ENCODE results near the gene FITM1. TPM values are rescaled to one million over a fixed set of nuclear protein-coding genes. Genes with fewer than 3 reads are reported as not detected.

Gene FITM1
- polyA plus RNA-seq, 1 of the 3 experiments (the other 2 are of a cell fraction), result 0.12 TPM

DNA sequence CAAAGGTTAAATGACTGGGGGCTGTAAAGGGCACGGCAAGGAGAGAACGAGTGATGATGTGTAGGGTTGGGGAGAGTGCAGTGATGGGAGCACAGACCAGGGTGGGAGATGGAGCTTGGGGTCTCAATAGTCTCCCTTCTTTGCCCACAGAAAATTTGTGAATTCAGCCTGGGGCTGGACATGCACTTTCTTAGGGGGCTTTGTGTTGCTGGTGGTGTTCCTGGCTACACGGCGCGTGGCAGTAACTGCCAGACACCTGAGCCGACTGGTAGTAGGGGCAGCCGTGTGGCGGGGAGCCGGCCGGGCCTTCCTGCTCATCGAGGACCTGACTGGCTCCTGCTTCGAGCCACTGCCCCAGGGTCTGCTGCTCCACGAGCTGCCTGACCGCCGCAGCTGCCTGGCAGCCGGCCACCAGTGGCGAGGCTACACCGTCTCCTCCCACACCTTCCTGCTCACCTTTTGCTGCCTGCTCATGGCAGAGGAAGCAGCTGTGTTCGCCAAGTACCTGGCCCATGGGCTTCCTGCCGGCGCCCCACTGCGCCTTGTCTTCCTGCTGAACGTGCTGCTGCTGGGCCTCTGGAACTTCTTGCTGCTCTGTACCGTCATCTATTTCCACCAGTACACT lies 1.7 kb downstream of the FITM1 start:
- Histone ChIP-seq H3K4me2 (no peak overlapping the region), H3K27ac (ENCODE audit: low read depth in 2 of 2, low read length in 1 of 2) (no peak overlapping the region), H2AFZ (ENCODE audit: low read depth) (no peak overlapping the region), H4K20me1 (ENCODE audit: insufficient read depth) (no peaks in the 10 kb centered on the region), H3K4me1 (ENCODE audit: control insufficient read depth in 1 of 2, insufficient read depth in 2 of 2, low read depth in 1 of 2, low read length in 1 of 2) (peaks cover 0 to 19% of the 10 kb centered on the region in 2 experiments; a peak in 1 of 4 replicates), H3K9me2 (no peaks in the 10 kb centered on the region), H3F3A (replicated peaks; ENCODE audit: insufficient read depth) (peaks cover 7% of the 10 kb centered on the region), H3K79me2 (ENCODE audit: insufficient read depth) (peaks cover 4% of the 10 kb centered on the region; the same call in 1 of the 2 replicates), H3K9ac (no peak overlapping the region), H3K36me3 (replicated peaks in 1 of 2; ENCODE audit: control insufficient read depth in 1 of 2, insufficient read depth in 2 of 2, low read length in 1 of 2) (no peaks in the 10 kb centered on the region), H3K9me3 (no peaks in the 10 kb centered on the region), H3K27me3 (ENCODE audit: insufficient read depth) (no peaks in the 10 kb centered on the region), H3K4me3 (ENCODE audit: low read depth in 2 of 2, low read length in 1 of 2) (no peak overlapping the region)
- POLR2A ChIA-PET, result interaction anchor here (0.7 kb wide), 2 partner anchors 14 to 41 kb away, joined by 3 read pairs; no protein-coding TSS in a partner anchor
- CTCF ChIA-PET, result interaction anchor here (1.2 to 2.6 kb wide), 3 partner anchors 16 to 23 kb away, joined by 3 to 13 read pairs (median 3); no protein-coding TSS in a partner anchor
- 83% methylated on average over 15 of the region's 24 CpGs for WGBS (ENCODE audit: low lambda C conversion rate)
- no peak for DNase-seq
- TF ChIP-seq JUND (IDR thresholded peaks at IDR 0.05) (no peak), CHD2 (IDR thresholded peaks at IDR 0.05; ENCODE audit: low read length, partially characterized antibody) (no peak), ELF1 (IDR thresholded peaks at IDR 0.05) (no peak)

DNA sequence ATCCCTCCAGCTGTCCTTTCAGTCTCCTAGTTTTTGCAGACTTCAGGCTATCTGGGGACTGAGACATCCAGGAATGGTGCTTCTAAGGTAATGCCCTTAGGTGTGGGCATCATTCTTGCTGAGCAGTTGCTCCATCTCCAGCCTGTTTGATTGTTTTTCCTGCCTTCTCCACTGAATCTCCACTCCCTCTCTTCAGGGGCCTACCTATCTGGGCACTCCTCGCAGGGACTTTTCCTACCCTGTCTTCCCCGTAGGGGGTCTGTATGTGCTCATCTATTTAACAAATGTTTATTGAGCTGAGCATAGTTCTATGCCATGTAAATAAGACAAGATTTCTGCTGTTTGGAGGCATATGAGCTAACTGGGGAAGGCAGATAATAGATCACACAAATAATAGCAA lies 2.5 kb downstream of the FITM1 start:
- Histone ChIP-seq H3K79me2 (ENCODE audit: insufficient read depth) (peaks cover 4% of the 10 kb centered on the region; the same call in 1 of the 2 replicates), H3K9ac (no peak overlapping the region), H3K9me3 (no peaks in the 10 kb centered on the region), H3K27me3 (ENCODE audit: insufficient read depth) (no peaks in the 10 kb centered on the region), H3K36me3 (replicated peaks in 1 of 2; ENCODE audit: control insufficient read depth in 1 of 2, insufficient read depth in 2 of 2, low read length in 1 of 2) (peaks cover 4 to 7% of the 10 kb centered on the region in 2 experiments), H3K4me1 (ENCODE audit: control insufficient read depth in 1 of 2, insufficient read depth in 2 of 2, low read depth in 1 of 2, low read length in 1 of 2) (peaks cover 0 to 26% of the 10 kb centered on the region in 2 experiments; a peak in 1 of 4 replicates), H3F3A (replicated peaks; ENCODE audit: insufficient read depth) (peaks cover 7% of the 10 kb centered on the region), H3K27ac (ENCODE audit: low read depth in 2 of 2, low read length in 1 of 2) (no peak overlapping the region), H4K20me1 (ENCODE audit: insufficient read depth) (no peaks in the 10 kb centered on the region), H3K4me2 (no peak overlapping the region), H3K9me2 (no peaks in the 10 kb centered on the region), H3K4me3 (ENCODE audit: low read depth in 2 of 2, low read length in 1 of 2) (no peak overlapping the region), H2AFZ (ENCODE audit: low read depth) (no peak overlapping the region)
- no peak for DNase-seq
- WGBS (ENCODE audit: low lambda C conversion rate), result 98% methylated on average over 2 of the region's 2 CpGs
- TF ChIP-seq, protein P1, sequence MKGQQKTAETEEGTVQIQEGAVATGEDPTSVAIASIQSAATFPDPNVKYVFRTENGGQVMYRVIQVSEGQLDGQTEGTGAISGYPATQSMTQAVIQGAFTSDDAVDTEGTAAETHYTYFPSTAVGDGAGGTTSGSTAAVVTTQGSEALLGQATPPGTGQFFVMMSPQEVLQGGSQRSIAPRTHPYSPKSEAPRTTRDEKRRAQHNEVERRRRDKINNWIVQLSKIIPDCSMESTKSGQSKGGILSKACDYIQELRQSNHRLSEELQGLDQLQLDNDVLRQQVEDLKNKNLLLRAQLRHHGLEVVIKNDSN (IDR thresholded peaks at IDR 0.05; ENCODE audit: borderline replicate concordance, low read depth), result no peak
- TF ChIP-seq, protein P2, sequence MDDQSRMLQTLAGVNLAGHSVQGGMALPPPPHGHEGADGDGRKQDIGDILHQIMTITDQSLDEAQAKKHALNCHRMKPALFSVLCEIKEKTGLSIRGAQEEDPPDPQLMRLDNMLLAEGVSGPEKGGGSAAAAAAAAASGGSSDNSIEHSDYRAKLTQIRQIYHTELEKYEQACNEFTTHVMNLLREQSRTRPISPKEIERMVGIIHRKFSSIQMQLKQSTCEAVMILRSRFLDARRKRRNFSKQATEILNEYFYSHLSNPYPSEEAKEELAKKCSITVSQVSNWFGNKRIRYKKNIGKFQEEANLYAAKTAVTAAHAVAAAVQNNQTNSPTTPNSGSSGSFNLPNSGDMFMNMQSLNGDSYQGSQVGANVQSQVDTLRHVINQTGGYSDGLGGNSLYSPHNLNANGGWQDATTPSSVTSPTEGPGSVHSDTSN (IDR thresholded peaks at IDR 0.05), result no peak
- TF ChIP-seq, protein P3, sequence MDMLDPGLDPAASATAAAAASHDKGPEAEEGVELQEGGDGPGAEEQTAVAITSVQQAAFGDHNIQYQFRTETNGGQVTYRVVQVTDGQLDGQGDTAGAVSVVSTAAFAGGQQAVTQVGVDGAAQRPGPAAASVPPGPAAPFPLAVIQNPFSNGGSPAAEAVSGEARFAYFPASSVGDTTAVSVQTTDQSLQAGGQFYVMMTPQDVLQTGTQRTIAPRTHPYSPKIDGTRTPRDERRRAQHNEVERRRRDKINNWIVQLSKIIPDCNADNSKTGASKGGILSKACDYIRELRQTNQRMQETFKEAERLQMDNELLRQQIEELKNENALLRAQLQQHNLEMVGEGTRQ (IDR thresholded peaks at IDR 0.05; ENCODE audit: borderline replicate concordance, low read depth, low read length), result no peak
- TF ChIP-seq RXRA (IDR thresholded peaks at IDR 0.05; ENCODE audit: borderline replicate concordance, low read depth) (no peak), TEAD4 (IDR thresholded peaks at IDR 0.05; ENCODE audit: borderline replicate concordance, insufficient read depth) (no peak), NRF1 (IDR thresholded peaks at IDR 0.05; ENCODE audit: low read depth, low read length) (no peak), RFX5 (IDR thresholded peaks at IDR 0.05; ENCODE audit: low read length) (no peak), EZH2phosphoT487 (IDR thresholded peaks at IDR 0.05; ENCODE audit: borderline replicate concordance, low read depth) (no peak), SIN3A (IDR thresholded peaks at IDR 0.05; ENCODE audit: borderline replicate concordance, low read depth, low read length) (no peak), CHD2 (IDR thresholded peaks at IDR 0.05; ENCODE audit: low read length, partially characterized antibody) (no peak), GABPA (IDR thresholded peaks at IDR 0.05; ENCODE audit: low read depth) (no peak), POLR2AphosphoS5 (IDR thresholded peaks at IDR 0.05; ENCODE audit: low read depth, low read length) (no peak), EP300 (IDR thresholded peaks at IDR 0.05; ENCODE audit: borderline replicate concordance in 1 of 2, low read depth in 1 of 2, low read length in 1 of 2) (no peak), TCF12 (IDR thresholded peaks at IDR 0.05) (no peak), MEF2A (IDR thresholded peaks at IDR 0.05; ENCODE audit: borderline replicate concordance, low read depth) (no peak), NFIC (IDR thresholded peaks at IDR 0.05; ENCODE audit: borderline replicate concordance) (no peak), ELF1 (IDR thresholded peaks at IDR 0.05) (no peak)
- TF ChIP-seq, protein P4, sequence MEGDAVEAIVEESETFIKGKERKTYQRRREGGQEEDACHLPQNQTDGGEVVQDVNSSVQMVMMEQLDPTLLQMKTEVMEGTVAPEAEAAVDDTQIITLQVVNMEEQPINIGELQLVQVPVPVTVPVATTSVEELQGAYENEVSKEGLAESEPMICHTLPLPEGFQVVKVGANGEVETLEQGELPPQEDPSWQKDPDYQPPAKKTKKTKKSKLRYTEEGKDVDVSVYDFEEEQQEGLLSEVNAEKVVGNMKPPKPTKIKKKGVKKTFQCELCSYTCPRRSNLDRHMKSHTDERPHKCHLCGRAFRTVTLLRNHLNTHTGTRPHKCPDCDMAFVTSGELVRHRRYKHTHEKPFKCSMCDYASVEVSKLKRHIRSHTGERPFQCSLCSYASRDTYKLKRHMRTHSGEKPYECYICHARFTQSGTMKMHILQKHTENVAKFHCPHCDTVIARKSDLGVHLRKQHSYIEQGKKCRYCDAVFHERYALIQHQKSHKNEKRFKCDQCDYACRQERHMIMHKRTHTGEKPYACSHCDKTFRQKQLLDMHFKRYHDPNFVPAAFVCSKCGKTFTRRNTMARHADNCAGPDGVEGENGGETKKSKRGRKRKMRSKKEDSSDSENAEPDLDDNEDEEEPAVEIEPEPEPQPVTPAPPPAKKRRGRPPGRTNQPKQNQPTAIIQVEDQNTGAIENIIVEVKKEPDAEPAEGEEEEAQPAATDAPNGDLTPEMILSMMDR (IDR thresholded peaks at IDR 0.05), result no peak
- TF ChIP-seq, protein P5, sequence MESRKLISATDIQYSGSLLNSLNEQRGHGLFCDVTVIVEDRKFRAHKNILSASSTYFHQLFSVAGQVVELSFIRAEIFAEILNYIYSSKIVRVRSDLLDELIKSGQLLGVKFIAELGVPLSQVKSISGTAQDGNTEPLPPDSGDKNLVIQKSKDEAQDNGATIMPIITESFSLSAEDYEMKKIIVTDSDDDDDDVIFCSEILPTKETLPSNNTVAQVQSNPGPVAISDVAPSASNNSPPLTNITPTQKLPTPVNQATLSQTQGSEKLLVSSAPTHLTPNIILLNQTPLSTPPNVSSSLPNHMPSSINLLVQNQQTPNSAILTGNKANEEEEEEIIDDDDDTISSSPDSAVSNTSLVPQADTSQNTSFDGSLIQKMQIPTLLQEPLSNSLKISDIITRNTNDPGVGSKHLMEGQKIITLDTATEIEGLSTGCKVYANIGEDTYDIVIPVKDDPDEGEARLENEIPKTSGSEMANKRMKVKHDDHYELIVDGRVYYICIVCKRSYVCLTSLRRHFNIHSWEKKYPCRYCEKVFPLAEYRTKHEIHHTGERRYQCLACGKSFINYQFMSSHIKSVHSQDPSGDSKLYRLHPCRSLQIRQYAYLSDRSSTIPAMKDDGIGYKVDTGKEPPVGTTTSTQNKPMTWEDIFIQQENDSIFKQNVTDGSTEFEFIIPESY (IDR thresholded peaks at IDR 0.05; ENCODE audit: borderline replicate concordance, low read depth), result no peak
- TF ChIP-seq, protein P6, sequence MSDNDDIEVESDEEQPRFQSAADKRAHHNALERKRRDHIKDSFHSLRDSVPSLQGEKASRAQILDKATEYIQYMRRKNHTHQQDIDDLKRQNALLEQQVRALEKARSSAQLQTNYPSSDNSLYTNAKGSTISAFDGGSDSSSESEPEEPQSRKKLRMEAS (IDR thresholded peaks at IDR 0.05; ENCODE audit: low read depth), result no peak
- CTCF ChIA-PET, result interaction anchor here (0.7 to 2.6 kb wide), 4 partner anchors 16 to 790 kb away, joined by 3 to 13 read pairs (median 3); partner anchors contain the start of gene IRF9
- POLR2A ChIA-PET, result interaction anchor here (0.7 kb wide), 1 partner anchor 42 kb away, joined by 3 read pairs; no protein-coding TSS in a partner anchor

Measured in SK-N-SH (cell line).